Prostate gland (tissue), 2 donors: ENCODE measurements around the gene HECW1. TPM values are rescaled to one million over a fixed set of nuclear protein-coding genes. Genes with fewer than 3 reads are reported as not detected.

Experiments used
- DNase-seq: peaks from one replicate; pipeline ENCODE4 v3.0.0-alpha.2; 2019; ENCODE audit warnings: low spot score
- H3K27ac ChIP-seq, 2 donors: fragments of 200-600 bp; sonication (generic); 2 replicates each; pipeline ENCODE4 v1.5.1; 2017 to 2019
- H3K27me3 ChIP-seq: fragments of 200-600 bp; sonication (generic); replicated peaks from 2 replicates; pipeline ENCODE4 v1.5.1; 2019; ENCODE audit not compliant: insufficient read depth
- H3K36me3 ChIP-seq, 2 donors: fragments of 200-600 bp; sonication (generic); 1 replicate in 1 of 2; 2 replicates in 1 of 2; pipeline versions ENCODE4 v1.5.1 to v1.8.1; 2017 to 2019
- H3K4me1 ChIP-seq: fragments of 200-600 bp; sonication (generic); replicated peaks from 2 replicates; pipeline ENCODE4 v1.5.1; 2019
- H3K4me3 ChIP-seq, 2 donors: fragments of 200-600 bp; sonication (generic); 2 replicates each; pipeline ENCODE4 v1.5.1; 2017 to 2019
- H3K9me3 ChIP-seq: fragments of 200-600 bp; sonication (generic); 2 replicates; pipeline ENCODE4 v1.5.1; 2017
- POLR2A ChIP-seq: fragments of 450-650 bp; IDR thresholded peaks from one replicate; pipeline ENCODE4 v1.6.1; 2016; ENCODE audit warnings: antibody characterized with exemption, mild to moderate bottlenecking
- POLR2AphosphoS5 ChIP-seq: sonication (generic); formaldehyde crosslinking; IDR thresholded peaks from one replicate; pipeline ENCODE4 v1.6.1; 2017; ENCODE audit warnings: antibody characterized with exemption
- WGBS: methylation state at CpG from one replicate; pipeline ENCODE4 v1.1.5; 2018; 5-methylcytosine and 5-hydroxymethylcytosine counted together
- intact Hi-C: fragments of 100-400 bp; cut with DNase I; formaldehyde crosslinking; loops from one replicate; pipeline ENCODE4 v1.14.2; 2022
- total RNA-seq, 2 donors: library from RNA; depleted of rRNA; stranded (reverse); fragments of >200 nt; gene quantifications; one replicate each; pipeline ENCODE4 v1.1.0, GENCODE V29; 2016
- TF ChIP-seq, protein P1 (sequence below), 4 experiments: fragments of 200-600 bp in 2 of 4; fragments of 450-650 bp in 2 of 4; sonication (generic) in 2 of 4; IDR thresholded peaks; 1 replicate in 3 of 4; 2 replicates in 1 of 4; pipeline ENCODE4 v1.5.1; 2016 to 2019; ENCODE audit warnings: antibody characterized with exemption in 4 of 4, mild to moderate bottlenecking in 2 of 4, moderate library complexity in 2 of 4

The HECW1 gene
- total RNA-seq, 2 donors from 2014 or later, result 1.4 to 10.3 TPM

DNA sequence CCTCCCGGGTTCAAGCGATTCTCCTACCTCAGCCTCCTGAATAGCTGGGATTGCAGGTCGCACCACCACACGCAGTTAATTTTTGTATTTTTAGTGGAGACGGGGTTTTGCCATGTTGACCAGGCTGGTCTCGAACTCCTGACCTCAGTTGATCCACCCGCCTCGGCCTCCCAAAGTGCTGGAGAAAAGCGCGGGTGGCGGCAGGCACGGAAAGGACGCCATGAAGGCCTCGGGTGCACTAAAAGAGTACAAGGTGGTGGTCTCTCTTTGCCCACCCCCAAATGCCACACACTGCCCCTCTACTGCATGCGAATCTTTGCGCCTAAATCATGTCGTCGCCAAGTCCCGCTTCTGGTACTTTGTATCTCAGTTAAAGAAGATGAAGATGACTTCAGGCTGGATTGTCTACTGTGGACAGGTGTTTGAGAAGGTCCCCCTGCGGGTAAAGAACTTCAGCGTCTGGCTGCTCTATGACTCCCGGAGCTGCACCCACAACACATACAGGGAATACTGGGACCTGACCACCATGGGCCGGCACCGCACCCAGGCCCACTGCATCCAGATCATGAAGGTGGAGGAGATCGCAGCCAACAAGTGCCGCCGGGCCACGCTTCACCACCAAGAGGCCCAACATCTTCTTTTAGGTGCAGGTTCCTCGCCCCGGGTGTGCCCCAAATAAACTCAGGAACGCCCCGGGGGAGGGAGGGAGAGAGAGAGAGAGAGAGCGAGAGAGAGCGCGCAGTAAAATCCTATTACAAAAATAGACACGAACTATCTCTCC, 161.7 kb downstream of the HECW1 start:
- H3K9me3 ChIP-seq, result no peaks in the 10 kb centered on the region
- no peak for DNase-seq
- intact Hi-C loops, result no loop called here
- WGBS, result 95% methylated on average over 36 of the region's 36 CpGs
- no peak overlapping the region for H3K27ac ChIP-seq
- H3K4me3 ChIP-seq, result no peak overlapping the region
- H3K36me3 ChIP-seq, result no peaks in the 10 kb centered on the region
- H3K27me3 ChIP-seq, result no peaks in the 10 kb centered on the region
- no peaks in the 10 kb centered on the region for H3K4me1 ChIP-seq
- no peak for TF ChIP-seq POLR2AphosphoS5
- TF ChIP-seq, protein P1, sequence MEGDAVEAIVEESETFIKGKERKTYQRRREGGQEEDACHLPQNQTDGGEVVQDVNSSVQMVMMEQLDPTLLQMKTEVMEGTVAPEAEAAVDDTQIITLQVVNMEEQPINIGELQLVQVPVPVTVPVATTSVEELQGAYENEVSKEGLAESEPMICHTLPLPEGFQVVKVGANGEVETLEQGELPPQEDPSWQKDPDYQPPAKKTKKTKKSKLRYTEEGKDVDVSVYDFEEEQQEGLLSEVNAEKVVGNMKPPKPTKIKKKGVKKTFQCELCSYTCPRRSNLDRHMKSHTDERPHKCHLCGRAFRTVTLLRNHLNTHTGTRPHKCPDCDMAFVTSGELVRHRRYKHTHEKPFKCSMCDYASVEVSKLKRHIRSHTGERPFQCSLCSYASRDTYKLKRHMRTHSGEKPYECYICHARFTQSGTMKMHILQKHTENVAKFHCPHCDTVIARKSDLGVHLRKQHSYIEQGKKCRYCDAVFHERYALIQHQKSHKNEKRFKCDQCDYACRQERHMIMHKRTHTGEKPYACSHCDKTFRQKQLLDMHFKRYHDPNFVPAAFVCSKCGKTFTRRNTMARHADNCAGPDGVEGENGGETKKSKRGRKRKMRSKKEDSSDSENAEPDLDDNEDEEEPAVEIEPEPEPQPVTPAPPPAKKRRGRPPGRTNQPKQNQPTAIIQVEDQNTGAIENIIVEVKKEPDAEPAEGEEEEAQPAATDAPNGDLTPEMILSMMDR (IDR thresholded peaks at IDR 0.05), result no peak
- TF ChIP-seq POLR2A, result no peak

DNA sequence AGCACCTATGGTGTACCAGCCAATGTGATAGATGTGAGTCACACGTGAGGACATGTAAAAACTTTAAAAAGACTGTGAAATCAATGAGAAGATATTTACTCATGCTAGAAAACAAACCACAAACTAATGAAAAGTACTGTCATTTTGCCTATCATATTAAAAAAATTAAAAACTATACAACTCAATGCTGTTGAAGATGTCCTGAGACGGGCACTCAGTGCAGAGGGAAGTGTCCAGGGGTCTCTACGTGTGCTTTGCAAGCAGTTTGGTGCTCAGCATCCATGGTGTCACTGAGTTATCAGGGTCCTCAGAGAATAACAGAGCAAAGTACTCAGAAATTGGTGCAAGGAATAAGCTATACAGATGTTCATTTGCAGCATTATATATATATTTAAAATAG, 162.3 kb downstream of the HECW1 start:
- WGBS, result 91% methylated on average over 3 of the region's 3 CpGs
- intact Hi-C loops, result no loop called here
- no peaks in the 10 kb centered on the region for H3K9me3 ChIP-seq

DNA sequence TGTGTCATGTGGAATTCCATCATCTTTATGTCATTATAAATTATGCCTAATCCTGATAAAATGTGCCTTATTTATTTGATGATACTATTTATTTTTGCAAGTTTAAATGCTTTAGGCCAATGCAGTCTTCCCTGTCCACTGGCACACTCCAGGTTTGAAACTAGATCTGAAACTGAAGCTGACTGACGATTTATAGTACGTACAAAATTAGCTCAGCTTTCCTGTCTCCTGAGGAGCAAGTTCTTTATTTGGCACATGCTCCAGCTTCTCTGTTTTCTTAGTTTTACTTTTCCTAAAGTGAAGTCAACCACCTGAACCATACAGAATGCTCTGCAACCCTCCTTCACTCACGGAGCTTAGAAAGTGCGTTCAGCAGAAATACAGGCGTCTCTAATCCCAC, 164.1 kb downstream of the HECW1 start:
- WGBS, result 40% methylated on average over 5 of the region's 5 CpGs
- intact Hi-C loops, result no loop called here
- Histone ChIP-seq H3K27me3 (no peaks in the 10 kb centered on the region), H3K27ac (no peak overlapping the region), H3K4me1 (no peaks in the 10 kb centered on the region), H3K9me3 (no peaks in the 10 kb centered on the region), H3K36me3 (no peaks in the 10 kb centered on the region), H3K4me3 (no peak overlapping the region)
- DNase-seq, result no peak
- TF ChIP-seq POLR2AphosphoS5 (no peak), POLR2A (no peak)
- TF ChIP-seq, protein P1 (IDR thresholded peaks at IDR 0.05), result no peak

More for the DNA sequence above, 162.3 kb downstream of the HECW1 start:
- TF ChIP-seq, protein P1 (IDR thresholded peaks at IDR 0.05), result no peak
- TF ChIP-seq POLR2AphosphoS5 (no peak), POLR2A (no peak)
- Histone ChIP-seq H3K36me3 (no peaks in the 10 kb centered on the region), H3K27me3 (no peaks in the 10 kb centered on the region), H3K4me3 (no peak overlapping the region), H3K4me1 (no peaks in the 10 kb centered on the region), H3K27ac (no peak overlapping the region)
- DNase-seq, result no peak

DNA sequence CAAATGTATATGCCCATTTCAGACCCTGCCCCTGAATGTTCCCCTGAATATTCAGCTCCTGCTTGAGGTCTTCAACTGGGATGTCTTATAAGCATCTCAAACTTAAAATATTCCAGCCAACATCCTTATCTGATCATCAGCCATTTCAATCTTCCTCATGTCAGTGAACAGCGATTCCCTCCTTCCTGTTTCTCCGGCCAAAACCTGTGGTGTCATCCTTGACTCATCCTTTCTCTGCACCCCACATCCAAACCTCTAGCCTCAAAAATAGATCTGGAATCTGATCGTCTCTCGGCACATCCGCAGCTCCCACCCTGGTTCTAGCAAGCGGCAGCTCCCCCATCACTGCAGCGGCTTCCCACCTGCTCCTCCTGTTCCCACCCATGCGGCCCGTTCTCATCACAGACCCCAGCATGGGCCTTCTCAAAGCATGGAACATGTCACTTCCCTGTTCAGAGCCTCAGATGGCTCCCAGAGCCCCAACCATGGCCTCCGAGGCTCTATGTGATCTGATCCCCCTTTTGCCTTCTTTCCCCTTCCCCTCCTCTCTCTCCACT, 165.7 kb downstream of the HECW1 start:
- no peak for DNase-seq
- no peaks in the 10 kb centered on the region for H3K27me3 ChIP-seq
- no peak overlapping the region for H3K27ac ChIP-seq
- WGBS, result 87% methylated on average over 10 of the region's 10 CpGs
- TF ChIP-seq POLR2AphosphoS5, result no peak
- TF ChIP-seq POLR2A, result no peak
- TF ChIP-seq, protein P1 (IDR thresholded peaks at IDR 0.05), result no peak
- no peaks in the 10 kb centered on the region for H3K36me3 ChIP-seq
- no peaks in the 10 kb centered on the region for H3K9me3 ChIP-seq
- H3K4me3 ChIP-seq, result no peak overlapping the region
- intact Hi-C loops, result no loop called here
- no peaks in the 10 kb centered on the region for H3K4me1 ChIP-seq

DNA sequence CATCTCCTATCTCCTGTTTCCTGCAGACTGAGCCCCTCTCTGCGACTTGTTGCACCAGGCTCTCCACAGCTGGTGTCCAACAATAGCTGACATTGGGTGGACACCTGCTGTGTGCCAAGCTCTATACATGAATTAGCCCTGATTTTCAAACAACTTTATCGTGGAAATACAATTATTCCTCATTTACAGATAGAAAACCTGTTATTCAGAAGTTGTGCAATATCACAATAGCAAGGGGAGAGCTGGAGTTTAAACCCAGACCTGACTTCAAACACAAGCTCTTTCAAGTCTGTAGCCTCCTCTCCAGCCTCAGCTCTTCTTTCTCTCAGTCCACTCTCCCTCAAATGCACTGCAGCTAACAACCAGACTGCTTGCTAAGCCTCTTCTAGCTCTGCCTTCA, 168.8 kb downstream of the HECW1 start:
- H3K36me3 ChIP-seq, result no peaks in the 10 kb centered on the region
- no peak overlapping the region for H3K27ac ChIP-seq
- H3K4me1 ChIP-seq, result no peaks in the 10 kb centered on the region
- no peaks in the 10 kb centered on the region for H3K27me3 ChIP-seq
- no peak overlapping the region for H3K4me3 ChIP-seq
- H3K9me3 ChIP-seq, result no peaks in the 10 kb centered on the region
- TF ChIP-seq, protein P1 (IDR thresholded peaks at IDR 0.05), result no peak
- intact Hi-C loops, result no loop called here
- DNase-seq, result no peak
- 79% methylated on average over 2 of the region's 2 CpGs for WGBS
